ENCODE measurements around the gene TNS3. TPM values are rescaled to one million over a fixed set of nuclear protein-coding genes. Genes with fewer than 3 reads are reported as not detected.

TNS3 gene
- total RNA-seq, 1 donor from 2014 or later = 41.2 TPM

GRCh38 chr7:47351233-47352154, 230.4 kb downstream of the TNS3 start:
- Histone ChIP-seq H3K4me3 (ENCODE audit: low read depth, low read length) (no peak overlapping the region), H3K27me3 (ENCODE audit: control insufficient read depth, insufficient read depth, low read length) (no peaks in the 10 kb centered on the region), H3K36me3 (ENCODE audit: control insufficient read depth, insufficient read depth, low read length) (no peaks in the 10 kb centered on the region)
- no peak for TF ChIP-seq CTCF (IDR thresholded peaks at IDR 0.05; ENCODE audit: insufficient read depth, low read length, poor library complexity, severe bottlenecking)
- no peak for DNase-seq (ENCODE audit: low read depth)

GRCh38 chr7:47350425-47350824, 231.5 kb downstream of the TNS3 start:
- no peak for TF ChIP-seq CTCF (IDR thresholded peaks at IDR 0.05; ENCODE audit: insufficient read depth, low read length, poor library complexity, severe bottlenecking)
- no peaks in the 10 kb centered on the region for H3K27me3 ChIP-seq (ENCODE audit: control insufficient read depth, insufficient read depth, low read length)
- H3K36me3 ChIP-seq (ENCODE audit: control insufficient read depth, insufficient read depth, low read length) = no peaks in the 10 kb centered on the region
- no peak overlapping the region for H3K4me3 ChIP-seq (ENCODE audit: low read depth, low read length)
- DNase-seq (ENCODE audit: low read depth) = no peak

DNA sequence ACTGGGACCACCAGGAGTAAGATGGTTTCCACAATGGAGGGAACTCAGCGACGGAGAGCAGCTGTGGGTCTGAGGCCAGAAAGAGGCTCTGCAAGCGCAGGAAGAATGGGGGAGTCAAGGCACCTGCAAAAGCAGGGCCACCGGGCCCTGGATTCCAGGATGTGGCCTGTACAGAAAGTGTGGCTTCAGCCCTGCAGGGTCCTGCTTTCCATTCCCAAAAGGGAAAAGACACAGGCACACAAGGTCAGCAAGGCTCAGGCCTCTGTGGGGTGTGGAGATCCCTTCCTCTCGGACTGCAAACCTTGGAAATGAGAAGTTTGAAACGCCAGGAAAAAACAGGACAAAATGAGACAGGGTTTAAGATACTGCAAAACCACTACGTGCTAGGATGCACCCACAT, 232.5 kb downstream of the TNS3 start:
- DNase-seq (ENCODE audit: low read depth) = no peak
- Histone ChIP-seq H3K27me3 (ENCODE audit: control insufficient read depth, insufficient read depth, low read length) (no peaks in the 10 kb centered on the region), H3K36me3 (ENCODE audit: control insufficient read depth, insufficient read depth, low read length) (no peaks in the 10 kb centered on the region), H3K4me3 (ENCODE audit: low read depth, low read length) (no peak overlapping the region)
- TF ChIP-seq CTCF (IDR thresholded peaks at IDR 0.05; ENCODE audit: insufficient read depth, low read length, poor library complexity, severe bottlenecking) = no peak

DNA sequence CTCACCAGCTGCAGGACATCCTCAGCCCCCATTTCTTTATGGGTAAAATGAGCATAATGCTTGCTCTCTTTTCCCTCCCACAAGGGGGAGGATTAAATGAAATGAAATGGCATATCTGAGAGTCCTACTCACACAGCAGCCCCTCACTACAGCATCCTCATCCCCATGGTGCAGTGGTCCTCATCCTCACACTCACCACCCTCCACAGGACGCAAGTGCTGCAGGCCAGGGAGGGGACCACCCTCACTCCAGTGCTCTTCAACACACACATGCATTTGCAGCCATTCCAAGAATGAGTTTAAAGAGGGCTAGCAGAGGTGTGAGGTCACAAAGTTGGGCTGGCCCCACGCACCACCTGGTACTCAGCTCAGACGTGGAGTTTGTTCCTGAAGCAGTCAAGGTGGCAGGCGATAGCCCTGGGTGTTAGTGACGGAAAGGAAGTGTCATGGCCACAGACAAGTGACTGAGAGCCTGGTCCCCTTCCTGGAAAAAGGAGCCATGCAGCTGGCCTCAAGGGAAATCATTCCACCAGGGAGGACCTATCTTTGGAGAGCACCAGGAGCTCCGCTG, 234.0 kb downstream of the TNS3 start:
- no peak for DNase-seq (ENCODE audit: low read depth)
- Histone ChIP-seq H3K27me3 (ENCODE audit: control insufficient read depth, insufficient read depth, low read length) (no peaks in the 10 kb centered on the region), H3K4me3 (ENCODE audit: low read depth, low read length) (no peak overlapping the region), H3K36me3 (ENCODE audit: control insufficient read depth, insufficient read depth, low read length) (peaks cover 1% of the 10 kb centered on the region)
- no peak for TF ChIP-seq CTCF (IDR thresholded peaks at IDR 0.05; ENCODE audit: insufficient read depth, low read length, poor library complexity, severe bottlenecking)

- Histone ChIP-seq H3K36me3 (ENCODE audit: control insufficient read depth, insufficient read depth, low read length) (peaks cover 1% of the 10 kb centered on the region), H3K4me3 (ENCODE audit: low read depth, low read length) (no peak overlapping the region), H3K27me3 (ENCODE audit: control insufficient read depth, insufficient read depth, low read length) (no peaks in the 10 kb centered on the region)
- TF ChIP-seq CTCF (IDR thresholded peaks at IDR 0.05; ENCODE audit: insufficient read depth, low read length, poor library complexity, severe bottlenecking) = no peak
- no peak for DNase-seq (ENCODE audit: low read depth)
Measured at GRCh38 chr7:47347346-47347745, 234.6 kb downstream of the TNS3 start.
